MM.1S (cell line): ENCODE data around the gene NPEPPS.
A peak's percentile ranks its signal among the peaks of the same experiment; 100 is the strongest.

Source experiments
- DNase-seq: peaks from one replicate; pipeline ENCODE4 v3.0.0-alpha.2; 2015
- H2AFZ ChIP-seq: fragments of 300-600 bp; sonication (generic); 2 replicates; pipeline ENCODE4 v1.6.0; 2016; ENCODE audit warnings: antibody characterized with exemption, low read length
- H3F3A ChIP-seq: fragments of 300-600 bp; sonication (generic); 2 replicates; pipeline ENCODE4 v1.6.1; 2016; ENCODE audit warnings: mild to moderate bottlenecking, antibody characterized with exemption, low read length, moderate library complexity, mixed read lengths; ENCODE audit not compliant: insufficient read depth
- H3K27ac ChIP-seq: fragments of 300-600 bp; sonication (generic); 2 replicates; pipeline ENCODE4 v1.5.1; 2016; ENCODE audit warnings: mild to moderate bottlenecking, low read length
- H3K27me3 ChIP-seq: fragments of 300-600 bp; sonication (generic); replicated peaks from 2 replicates; pipeline ENCODE4 v1.6.0; 2016; ENCODE audit warnings: low read length; ENCODE audit not compliant: insufficient read depth
- H3K36me3 ChIP-seq: fragments of 300-600 bp; sonication (generic); replicated peaks from 2 replicates; pipeline ENCODE4 v1.6.1; 2016; ENCODE audit warnings: mild to moderate bottlenecking, low read length, mixed read lengths; ENCODE audit not compliant: insufficient read depth
- H3K4me1 ChIP-seq: fragments of 300-600 bp; sonication (generic); 2 replicates; pipeline ENCODE4 v1.6.1; 2016; ENCODE audit warnings: low read length, mixed read lengths
- H3K4me2 ChIP-seq: fragments of 300-600 bp; sonication (generic); 2 replicates; pipeline ENCODE4 v1.6.0; 2016; ENCODE audit warnings: low read depth, low read length
- H3K4me3 ChIP-seq: fragments of 300-600 bp; sonication (generic); 2 replicates; pipeline ENCODE4 v1.5.1; 2016; ENCODE audit warnings: low read length, mixed read lengths
- H3K79me2 ChIP-seq: fragments of 300-600 bp; sonication (generic); 2 replicates; pipeline ENCODE4 v1.6.1; 2016; ENCODE audit warnings: mixed run types, low read length, mixed read lengths
- H3K9ac ChIP-seq: fragments of 300-600 bp; sonication (generic); 2 replicates; pipeline ENCODE4 v1.6.1; 2016; ENCODE audit warnings: low read length, mixed read lengths
- H3K9me2 ChIP-seq: fragments of 300-600 bp; sonication (generic); replicated peaks from 2 replicates; pipeline ENCODE4 v1.6.1; 2016; ENCODE audit warnings: mild to moderate bottlenecking, low read length, mixed read lengths; ENCODE audit not compliant: insufficient read depth
- H3K9me3 ChIP-seq: fragments of 300-600 bp; sonication (generic); replicated peaks from 2 replicates; pipeline ENCODE4 v1.6.1; 2016; ENCODE audit warnings: mild to moderate bottlenecking, low read length, mixed read lengths; ENCODE audit not compliant: insufficient read depth
- H4K20me1 ChIP-seq: fragments of 300-600 bp; sonication (generic); 2 replicates; pipeline ENCODE4 v1.6.1; 2016; ENCODE audit warnings: mild to moderate bottlenecking, low read length, moderate library complexity, mixed read lengths; ENCODE audit not compliant: insufficient read depth
- EZH2 ChIP-seq: fragments of 300-600 bp; sonication (generic); optimal IDR thresholded peaks from 2 replicates; pipeline ENCODE3; 2017; ENCODE audit warnings: low read depth, mild to moderate bottlenecking, antibody characterized with exemption, low read length, mixed read lengths
- EZH2phosphoT487 ChIP-seq: fragments of 300-600 bp; sonication (generic); IDR thresholded peaks from 2 replicates; pipeline ENCODE4 v1.6.1; 2018; ENCODE audit warnings: antibody characterized with exemption, low read length
- TF ChIP-seq, protein P1 (sequence below): fragments of 300-600 bp; sonication (generic); IDR thresholded peaks from 2 replicates; pipeline ENCODE4 v1.5.1; 2016; ENCODE audit warnings: antibody characterized with exemption, low read length, mixed read lengths

Gene NPEPPS

DNA sequence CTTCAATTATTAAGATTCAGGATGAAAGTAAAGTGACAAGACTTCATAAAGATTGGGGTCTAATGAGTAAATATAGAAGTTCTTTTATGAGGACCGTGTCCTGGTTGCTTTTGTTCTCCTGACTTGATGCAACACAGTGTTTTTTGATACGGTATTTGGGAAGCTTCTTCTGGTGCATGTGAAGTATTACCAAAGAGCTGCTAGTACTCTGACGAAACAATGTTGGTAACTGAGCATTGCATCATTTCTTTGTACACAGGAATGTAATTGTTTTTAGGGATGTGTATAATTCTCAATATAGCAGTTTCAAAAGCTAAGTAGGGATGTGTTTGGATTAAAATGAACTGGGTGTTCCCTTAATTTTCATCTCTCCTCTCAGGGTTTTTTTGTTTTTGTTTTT lies 134.7 kb downstream of the NPEPPS start:
- H2AFZ ChIP-seq = no peak overlapping the region
- no peaks in the 10 kb centered on the region for H3K9me2 ChIP-seq
- no peak overlapping the region for H3K4me2 ChIP-seq
- no peak overlapping the region for H3K4me3 ChIP-seq
- no peak overlapping the region for H3K27ac ChIP-seq
- H3K4me1 ChIP-seq = peaks cover 37% of the 10 kb centered on the region
- peaks cover 89% of the 10 kb centered on the region for H3K79me2 ChIP-seq
- H3K36me3 ChIP-seq = peaks cover 49% of the 10 kb centered on the region
- no peaks in the 10 kb centered on the region for H3K9me3 ChIP-seq
- peaks cover 20% of the 10 kb centered on the region for H3F3A ChIP-seq
- TF ChIP-seq EZH2 = no peak
- TF ChIP-seq, protein P1, sequence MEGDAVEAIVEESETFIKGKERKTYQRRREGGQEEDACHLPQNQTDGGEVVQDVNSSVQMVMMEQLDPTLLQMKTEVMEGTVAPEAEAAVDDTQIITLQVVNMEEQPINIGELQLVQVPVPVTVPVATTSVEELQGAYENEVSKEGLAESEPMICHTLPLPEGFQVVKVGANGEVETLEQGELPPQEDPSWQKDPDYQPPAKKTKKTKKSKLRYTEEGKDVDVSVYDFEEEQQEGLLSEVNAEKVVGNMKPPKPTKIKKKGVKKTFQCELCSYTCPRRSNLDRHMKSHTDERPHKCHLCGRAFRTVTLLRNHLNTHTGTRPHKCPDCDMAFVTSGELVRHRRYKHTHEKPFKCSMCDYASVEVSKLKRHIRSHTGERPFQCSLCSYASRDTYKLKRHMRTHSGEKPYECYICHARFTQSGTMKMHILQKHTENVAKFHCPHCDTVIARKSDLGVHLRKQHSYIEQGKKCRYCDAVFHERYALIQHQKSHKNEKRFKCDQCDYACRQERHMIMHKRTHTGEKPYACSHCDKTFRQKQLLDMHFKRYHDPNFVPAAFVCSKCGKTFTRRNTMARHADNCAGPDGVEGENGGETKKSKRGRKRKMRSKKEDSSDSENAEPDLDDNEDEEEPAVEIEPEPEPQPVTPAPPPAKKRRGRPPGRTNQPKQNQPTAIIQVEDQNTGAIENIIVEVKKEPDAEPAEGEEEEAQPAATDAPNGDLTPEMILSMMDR = no peak
- TF ChIP-seq EZH2phosphoT487 = no peak
- no peak overlapping the region for H3K9ac ChIP-seq
- no peaks in the 10 kb centered on the region for H3K27me3 ChIP-seq
- H4K20me1 ChIP-seq = peaks cover 19% of the 10 kb centered on the region; the same call in 1 of the 2 replicates
- DNase-seq = no peak

DNA sequence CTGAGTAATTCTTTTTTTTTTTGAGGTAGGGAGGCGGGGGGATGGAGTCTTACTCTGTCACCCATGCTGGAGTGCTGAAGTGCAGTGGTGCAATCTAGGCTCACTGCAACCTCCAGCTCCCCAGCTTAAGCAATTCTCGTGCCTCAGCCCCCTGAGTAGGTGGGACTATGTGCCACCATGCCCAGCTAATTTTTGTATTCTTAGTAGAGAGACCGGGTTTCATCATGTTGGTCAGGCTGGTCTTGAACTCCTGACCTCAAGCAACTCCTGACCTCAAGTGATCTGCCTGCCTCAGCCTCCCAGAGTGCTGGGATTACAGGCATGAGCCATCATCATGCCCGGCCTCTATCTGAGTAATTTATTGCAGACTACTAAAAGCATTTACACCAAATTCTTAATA lies 138.2 kb downstream of the NPEPPS start:
- H3K27me3 ChIP-seq = no peaks in the 10 kb centered on the region
- TF ChIP-seq, protein P1 = no peak
- TF ChIP-seq EZH2 = no peak
- TF ChIP-seq EZH2phosphoT487 = no peak
- H3K4me2 ChIP-seq = no peak overlapping the region
- no peak overlapping the region for H3K4me3 ChIP-seq
- peaks cover 10% of the 10 kb centered on the region for H3F3A ChIP-seq
- no peaks in the 10 kb centered on the region for H3K9me2 ChIP-seq
- peaks cover 10% of the 10 kb centered on the region; the same call in 1 of the 2 replicates for H3K4me1 ChIP-seq
- peaks cover 52% of the 10 kb centered on the region for H3K36me3 ChIP-seq
- H3K79me2 ChIP-seq = peaks cover 82% of the 10 kb centered on the region
- no peaks in the 10 kb centered on the region for H3K9me3 ChIP-seq
- peaks cover 19% of the 10 kb centered on the region; the same call in 1 of the 2 replicates for H4K20me1 ChIP-seq
- no peak overlapping the region for H3K27ac ChIP-seq
- H2AFZ ChIP-seq = no peak overlapping the region
- no peak for DNase-seq
- no peak overlapping the region for H3K9ac ChIP-seq

DNA sequence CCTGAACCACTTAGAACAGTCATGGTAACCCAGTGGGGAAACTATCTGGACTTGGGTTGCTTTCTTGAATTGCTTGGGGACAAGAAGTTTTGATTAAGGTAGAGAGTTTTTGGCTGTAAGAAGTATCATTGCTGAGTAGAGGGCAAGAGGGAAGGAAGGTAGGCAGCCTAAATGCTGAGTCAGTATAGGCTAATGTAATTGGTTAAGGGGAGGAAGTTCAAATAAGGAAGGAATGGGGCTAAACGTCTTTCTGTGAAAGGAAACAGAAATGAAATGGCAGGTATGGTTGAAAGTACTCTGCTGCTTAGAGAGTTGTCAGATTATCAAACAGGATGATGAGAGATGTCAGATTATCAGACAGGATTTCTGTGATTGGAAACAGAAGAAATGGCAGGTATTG lies 139.2 kb downstream of the NPEPPS start:
- Histone ChIP-seq H3K9me2 (no peaks in the 10 kb centered on the region), H3K9ac (no peak overlapping the region), H2AFZ (no peak overlapping the region), H4K20me1 (peaks cover 21% of the 10 kb centered on the region; the same call in 1 of the 2 replicates), H3K27me3 (no peaks in the 10 kb centered on the region), H3K4me2 (no peak overlapping the region), H3K36me3 (peaks cover 53% of the 10 kb centered on the region), H3K9me3 (no peaks in the 10 kb centered on the region), H3K27ac (peak overlapping the region; percentile 9; the same call in 1 of the 2 replicates), H3K4me3 (no peak overlapping the region), H3F3A (peaks cover 13% of the 10 kb centered on the region), H3K4me1 (0 out of 2 replicates have a peak, but pooled peaks cover 8% of the 10 kb centered on the region), H3K79me2 (peaks cover 81% of the 10 kb centered on the region)
- TF ChIP-seq EZH2phosphoT487 (no peak), EZH2 (no peak)
- TF ChIP-seq, protein P1 = no peak
- DNase-seq = no peak
